GM19467 (cell line): Measurements from ENCODE around the gene JARID2.

Experiments
- ATAC-seq: cut with Tn5 transposase; IDR thresholded peaks from one replicate; pipeline ENCODE4 v1.9.1; 2021; ENCODE audit warnings: mild to moderate bottlenecking, moderate library complexity; ENCODE audit not compliant: unreplicated experiment

The JARID2 gene

DNA sequence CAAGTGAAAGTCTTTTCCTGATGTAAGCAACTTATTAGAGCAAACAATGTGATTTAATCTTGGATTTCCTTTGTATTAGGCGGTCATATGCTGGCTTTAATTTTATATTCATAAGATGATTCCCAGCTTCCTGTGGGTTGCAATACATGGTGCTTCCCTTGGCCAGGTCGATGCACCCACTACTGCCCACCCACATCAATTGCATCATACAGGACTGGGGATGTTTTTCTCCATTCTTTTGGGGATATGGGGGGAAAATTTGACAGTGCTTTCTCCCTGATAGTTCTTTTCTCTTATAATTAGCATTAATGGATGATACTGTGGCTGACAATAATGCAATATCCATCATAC lies 187.6 kb downstream of the JARID2 start:
- no peak for ATAC-seq

- ATAC-seq: no peak
These were observed 188.4 kb downstream of the JARID2 start for GRCh38 chr6:15434263-15434662.

GRCh38 chr6:15434823-15435380 lies 189.0 kb downstream of the JARID2 start:
- no peak for ATAC-seq

- ATAC-seq: no peak
These were observed 189.6 kb downstream of the JARID2 start for GRCh38 chr6:15435468-15435867.

- no peak for ATAC-seq
These were observed 190.6 kb downstream of the JARID2 start for GRCh38 chr6:15436451-15436850.

- no peak for ATAC-seq
These were observed 191.3 kb downstream of the JARID2 start for GRCh38 chr6:15437090-15437635.

GRCh38 chr6:15439410-15440025 lies 193.6 kb downstream of the JARID2 start:
- ATAC-seq: no peak

DNA sequence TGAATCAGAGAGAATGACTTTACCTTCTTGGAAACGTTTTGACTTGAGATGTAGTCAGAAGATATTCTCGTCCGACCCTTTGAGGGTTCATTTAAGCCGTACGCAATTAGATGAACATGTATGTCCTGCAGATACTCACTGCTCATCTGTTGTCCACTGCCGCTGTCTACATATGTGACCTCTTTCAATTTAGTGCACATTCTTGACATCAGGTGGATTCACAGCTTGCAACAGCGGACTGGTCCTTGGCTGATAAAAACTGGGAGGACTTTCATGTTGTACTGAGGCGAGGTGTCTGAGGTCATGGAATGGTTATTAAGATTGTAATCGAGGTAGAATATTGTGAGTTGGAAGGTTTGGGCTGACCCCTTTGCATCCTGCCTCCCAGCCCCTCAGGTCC lies 194.2 kb downstream of the JARID2 start:
- ATAC-seq: no peak

- ATAC-seq: no peak
These were observed 195.5 kb downstream of the JARID2 start for GRCh38 chr6:15441215-15441868.

DNA sequence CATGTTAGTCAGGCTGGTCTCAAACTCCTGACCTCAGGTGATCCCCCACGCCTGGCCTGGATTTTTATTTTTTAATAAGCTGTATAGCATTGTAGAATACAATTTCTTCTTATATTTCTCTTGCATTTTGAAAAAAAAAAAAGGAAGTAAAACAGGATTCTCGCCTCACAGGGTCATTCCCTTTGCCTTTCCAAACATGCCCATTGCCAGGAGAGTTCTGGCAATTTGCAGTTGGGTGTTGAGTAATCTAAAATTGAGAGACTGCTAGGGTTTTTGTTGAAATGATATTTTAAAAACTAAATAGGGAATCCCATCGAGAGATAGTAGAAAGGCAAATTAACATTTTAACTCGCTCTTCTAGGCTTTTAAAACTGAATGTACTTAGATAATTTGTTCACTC lies 196.1 kb downstream of the JARID2 start:
- no peak for ATAC-seq

DNA sequence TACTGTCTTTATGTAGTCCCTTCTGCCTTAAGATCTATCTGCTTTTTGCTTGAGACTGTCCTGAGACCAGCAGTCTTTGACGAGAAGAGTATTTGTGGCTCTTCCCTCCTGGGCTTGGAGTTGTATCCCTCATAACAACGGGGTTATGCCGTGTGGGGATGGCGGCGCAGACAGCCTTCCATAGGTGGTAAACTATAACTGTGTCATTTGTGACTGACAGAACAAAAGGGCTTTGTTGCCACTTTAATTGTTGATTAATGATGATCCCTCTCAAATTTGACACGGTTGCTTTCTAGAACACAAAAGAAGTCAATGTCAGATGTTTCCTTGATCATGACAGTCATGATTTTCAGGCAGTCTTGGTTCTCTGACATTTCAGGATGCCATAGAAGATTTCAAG lies 196.6 kb downstream of the JARID2 start:
- no peak for ATAC-seq

DNA sequence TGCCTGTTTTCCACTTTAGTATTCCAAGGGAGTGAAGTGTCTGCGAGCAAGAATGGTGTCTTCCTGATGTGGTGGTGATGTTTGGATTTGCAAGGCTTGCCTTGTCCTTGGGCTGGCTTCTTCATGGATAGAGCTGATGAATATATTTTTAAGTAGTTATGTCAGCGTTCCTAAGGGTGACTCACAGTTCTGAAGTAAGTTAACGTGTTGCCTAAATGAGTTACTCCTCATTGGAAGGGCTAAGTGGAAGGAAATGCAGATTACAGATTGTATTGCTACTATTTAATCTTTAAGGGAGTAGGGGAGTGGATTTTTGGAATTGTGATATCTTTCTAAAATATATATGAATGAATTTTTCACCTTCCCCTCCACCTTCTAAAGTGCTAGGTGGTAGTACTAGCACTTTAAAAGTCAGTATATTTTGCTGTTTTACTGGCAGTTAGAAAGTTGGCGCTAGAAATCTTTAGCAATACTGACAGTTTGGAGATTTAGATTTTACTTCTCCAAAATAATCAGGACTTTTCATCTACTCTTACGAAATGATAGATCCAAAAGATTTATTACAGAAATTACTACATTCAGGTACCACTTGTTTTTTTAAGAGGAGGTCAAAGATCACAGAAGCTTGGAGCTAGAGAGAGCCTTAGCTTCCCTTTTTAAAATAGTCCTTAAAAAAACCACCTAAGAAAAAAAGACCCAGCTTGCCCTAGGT lies 197.4 kb downstream of the JARID2 start:
- ATAC-seq: no peak

GRCh38 chr6:15444081-15444731 lies 198.3 kb downstream of the JARID2 start:
- no peak for ATAC-seq

GRCh38 chr6:15444881-15445280 lies 199.0 kb downstream of the JARID2 start:
- no peak for ATAC-seq

DNA sequence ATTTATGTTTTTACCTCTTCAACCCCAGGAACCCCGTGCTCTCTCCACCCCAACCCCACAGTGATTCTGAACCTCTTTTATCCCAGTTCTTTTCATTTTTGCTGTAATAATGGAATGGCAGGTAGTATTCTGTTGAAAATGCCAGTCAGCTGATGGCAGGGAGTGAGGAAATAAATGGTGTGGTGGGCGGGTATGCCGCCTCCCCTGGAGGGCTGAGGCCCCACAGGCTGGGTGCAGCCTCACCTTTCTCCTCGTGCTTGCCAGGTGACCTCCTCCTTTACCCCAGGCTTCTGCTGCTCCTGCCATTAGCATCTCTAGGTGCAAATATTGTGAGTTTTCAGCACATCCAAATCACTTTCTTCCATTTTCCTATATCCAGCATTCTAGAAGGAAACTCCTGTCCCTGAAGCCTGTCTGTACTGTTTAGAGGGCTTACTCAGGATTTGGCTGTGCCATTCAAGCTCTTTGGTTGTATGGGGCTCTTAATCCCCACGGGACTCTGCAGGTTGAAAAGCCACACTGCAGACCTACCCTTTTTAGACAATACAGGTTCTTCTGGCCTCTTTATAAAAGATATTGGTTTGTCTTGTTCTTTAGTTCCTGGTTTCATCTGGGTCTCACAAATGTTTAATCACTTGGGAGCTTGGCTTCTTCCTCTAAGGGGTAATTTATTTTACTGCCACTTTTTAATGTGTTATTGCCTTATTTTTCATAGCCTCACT lies 201.8 kb downstream of the JARID2 start:
- no peak for ATAC-seq

GRCh38 chr6:15449011-15449410 lies 203.1 kb downstream of the JARID2 start:
- no peak for ATAC-seq

DNA sequence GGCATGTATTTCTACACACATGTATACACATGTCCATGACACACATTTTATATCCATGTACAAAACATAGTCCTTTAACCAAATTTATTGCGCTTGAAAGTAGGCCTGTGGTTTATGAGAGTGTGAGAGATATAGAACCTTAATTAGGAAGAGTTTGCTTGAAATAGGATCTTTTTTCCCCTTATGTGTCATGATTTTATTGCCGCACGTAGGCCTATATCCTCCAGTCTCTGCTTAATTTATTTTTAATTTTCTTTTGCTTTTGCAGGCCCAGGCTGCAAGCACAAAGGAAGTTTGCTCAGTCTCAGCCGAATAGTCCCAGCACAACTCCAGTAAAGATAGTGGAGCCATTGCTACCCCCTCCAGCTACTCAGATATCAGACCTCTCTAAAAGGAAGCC lies 205.9 kb downstream of the JARID2 start:
- ATAC-seq: no peak

GRCh38 chr6:15452182-15452941 lies 206.5 kb downstream of the JARID2 start:
- ATAC-seq: no peak

- no peak for ATAC-seq
These were observed 207.3 kb downstream of the JARID2 start for GRCh38 chr6:15453186-15453585.

- ATAC-seq: no peak
These were observed 207.8 kb downstream of the JARID2 start for GRCh38 chr6:15453622-15454021.
